Caki2 (cell line): Measurements from ENCODE around the gene TMCO4. TPM values are rescaled to one million over a fixed set of nuclear protein-coding genes. Genes with fewer than 3 reads are reported as not detected.
"Not testable (repeated sequence)": the region's sequence is repeated elsewhere in the genome, so short reads cannot be mapped to it uniquely, and the experiment has no call there.

ENCODE experiments used
- DNase-seq: peaks from one replicate; pipeline ENCODE4 v3.0.0-alpha.2; 2015; ENCODE audit warnings: low read depth
- in situ Hi-C: cut with HindIII; loops from 2 replicates; pipeline ENCODE4 v1.10.0; 2016; ENCODE audit warnings: low sequenced_read_pairs, low pct_unique_long_range_greater_than_20kb, mixed read lengths
- total RNA-seq: library from RNA; depleted of rRNA; stranded (reverse); fragments of >200 nt; shearing (Covaris generic); gene quantifications from 2 replicates; pipeline ENCODE4 v1.2.3, GENCODE V29; 2014; ENCODE audit warnings: low replicate concordance

The TMCO4 gene
- total RNA-seq, 1 experiment from 2014 or later, result 19.3 TPM

DNA sequence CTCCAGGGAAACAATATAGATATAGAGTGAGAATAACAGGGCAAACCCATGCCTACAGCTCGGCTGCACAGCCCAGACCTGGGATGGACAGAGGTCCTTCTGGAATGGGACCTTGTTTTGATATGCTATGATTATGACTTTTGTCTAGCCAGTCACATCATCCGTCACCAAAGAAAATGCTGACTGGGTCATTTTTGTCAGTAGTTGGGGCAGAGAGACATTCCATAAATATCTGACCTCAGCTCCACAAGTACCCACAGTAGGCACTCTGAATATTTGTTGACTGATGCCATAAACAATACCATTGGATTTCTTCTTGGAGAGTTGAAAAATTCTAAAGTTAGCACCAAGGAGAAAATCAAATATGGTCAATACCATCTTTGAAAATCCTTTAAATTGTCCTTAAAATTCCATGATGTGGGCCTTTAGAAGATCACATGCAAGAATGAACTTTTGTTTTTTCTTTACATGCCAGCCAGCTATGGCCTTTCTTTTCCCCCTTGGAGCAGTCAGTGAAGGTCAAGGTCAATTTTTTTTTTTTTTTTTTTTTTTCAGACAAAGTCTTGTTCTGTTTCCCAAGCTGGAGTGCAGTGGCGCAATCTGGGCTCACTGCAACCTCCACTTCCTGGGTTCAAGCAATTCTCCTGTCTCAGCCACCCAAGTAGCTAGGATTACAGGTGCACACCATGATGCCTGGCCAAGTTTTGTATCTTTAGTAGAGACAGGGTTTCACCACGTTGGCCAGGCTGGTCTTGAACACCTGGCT, 7.3 kb downstream of the TMCO4 start:
- DNase-seq, result no peak
- in situ Hi-C loops, result no loop called here

DNA sequence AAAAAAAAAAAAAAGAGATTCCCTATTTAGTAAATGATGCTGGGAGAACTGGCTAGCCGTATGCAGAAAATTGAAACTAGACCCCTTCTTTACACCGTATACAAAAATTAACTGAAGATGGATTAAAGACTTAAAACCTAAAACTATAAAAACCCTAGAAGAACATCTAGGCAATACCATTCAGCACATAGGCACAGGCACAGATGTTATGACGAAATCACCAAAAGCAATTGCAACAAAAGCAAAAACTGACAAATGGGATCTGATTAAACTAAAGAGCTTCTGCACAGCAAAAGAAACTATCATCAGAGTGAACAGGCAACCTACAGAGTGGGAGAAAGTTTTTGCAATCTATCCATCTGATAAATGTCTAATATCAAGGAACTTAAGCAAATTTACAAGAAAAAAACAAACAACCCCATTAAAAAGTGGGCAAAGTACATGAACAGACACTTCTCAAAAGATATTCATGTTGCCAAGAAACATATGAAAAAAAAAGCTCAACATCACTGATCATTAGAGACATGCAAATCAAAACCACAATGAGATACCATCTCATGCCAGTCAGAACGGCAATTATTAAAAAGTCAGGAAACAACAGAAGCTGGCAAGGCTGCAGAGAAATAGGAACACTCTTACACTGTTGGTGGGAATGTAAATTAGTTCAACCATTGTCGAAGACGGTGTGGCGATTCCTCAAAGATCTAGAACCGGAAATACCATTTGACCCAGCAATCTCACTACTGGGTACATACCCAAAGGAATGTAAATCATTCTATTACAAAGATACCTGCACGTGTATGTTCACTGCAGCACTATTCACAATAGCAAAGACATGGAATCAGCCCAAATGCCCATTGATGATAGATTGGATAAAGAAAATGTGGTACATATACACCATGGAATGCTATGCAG, 9.4 kb downstream of the TMCO4 start:
- DNase-seq, in situ Hi-C loops: not testable (repeated sequence)

DNA sequence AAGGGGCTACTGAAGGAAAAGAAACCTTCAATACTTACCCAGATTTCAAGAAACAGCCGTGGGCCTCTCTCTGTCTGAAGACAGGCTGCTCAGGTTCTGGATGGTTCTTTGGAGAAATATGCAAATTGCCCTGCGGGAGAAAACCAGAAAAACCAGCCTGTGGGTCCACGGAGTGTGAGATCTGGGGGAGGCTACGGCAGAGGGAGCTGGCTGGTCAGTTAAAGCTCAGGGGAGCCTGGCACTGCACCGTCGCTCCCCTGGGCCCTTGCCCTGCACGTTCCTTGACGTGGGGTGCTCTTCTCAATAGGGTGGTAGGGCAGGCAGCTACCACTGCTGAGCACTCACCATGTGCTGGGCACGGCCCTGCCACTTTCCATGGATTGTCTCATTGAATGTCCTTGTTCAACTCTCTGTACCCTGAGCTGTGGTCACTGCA, 12.7 kb downstream of the TMCO4 start:
- DNase-seq, result no peak
- in situ Hi-C loops, result no loop called here

DNA sequence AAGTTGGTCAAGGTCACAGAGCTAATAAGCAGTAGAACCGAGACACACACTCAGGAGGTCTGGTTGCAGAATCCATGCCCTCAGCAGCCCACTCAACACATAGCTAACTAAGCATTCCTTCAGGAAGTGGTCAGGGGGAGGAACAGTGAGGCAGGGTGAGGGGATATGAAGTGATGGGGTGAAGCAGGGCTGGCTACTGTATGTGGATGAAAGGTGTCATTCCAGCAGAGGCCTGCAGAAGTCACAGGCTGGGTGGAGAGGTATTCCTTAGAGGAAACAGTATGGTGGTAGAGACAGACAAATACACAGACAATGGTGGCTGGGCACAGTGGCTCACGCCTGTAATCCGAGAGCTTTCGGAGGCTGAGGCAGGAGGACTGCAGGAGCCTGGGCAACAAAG, 14.1 kb downstream of the TMCO4 start:
- in situ Hi-C loops, result no loop called here
- no peak for DNase-seq

DNA sequence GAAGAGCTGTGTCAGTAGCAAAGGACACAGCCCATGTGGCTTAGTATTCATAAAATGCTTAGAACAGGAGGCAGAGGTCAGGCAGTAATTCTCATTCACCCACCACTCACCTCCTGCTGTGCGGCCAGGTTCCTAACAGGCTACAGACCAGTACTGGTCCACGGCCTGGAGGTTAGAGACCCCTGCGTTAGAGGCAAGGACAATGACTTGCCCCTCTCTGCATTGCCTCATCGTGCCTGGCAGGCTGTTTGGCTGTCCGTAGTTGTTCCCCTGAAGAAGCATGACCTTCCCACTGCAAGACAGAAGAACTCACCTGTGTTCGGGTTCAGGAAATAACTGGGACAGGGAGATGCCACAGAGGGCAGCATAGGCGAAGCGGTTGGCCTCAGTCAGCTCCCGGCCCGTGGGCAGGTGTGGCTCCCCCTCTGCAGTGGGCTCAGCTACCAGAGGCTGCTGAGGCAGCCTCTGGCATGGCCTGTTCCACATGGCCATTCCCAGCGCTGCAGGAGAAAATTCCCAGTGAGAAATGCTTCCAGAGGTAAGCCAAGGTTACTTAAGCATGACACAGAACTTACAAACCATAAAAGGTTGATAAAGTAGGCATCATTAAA, 19.3 kb downstream of the TMCO4 start:
- no peak for DNase-seq
- in situ Hi-C loops, result no loop called here

DNA sequence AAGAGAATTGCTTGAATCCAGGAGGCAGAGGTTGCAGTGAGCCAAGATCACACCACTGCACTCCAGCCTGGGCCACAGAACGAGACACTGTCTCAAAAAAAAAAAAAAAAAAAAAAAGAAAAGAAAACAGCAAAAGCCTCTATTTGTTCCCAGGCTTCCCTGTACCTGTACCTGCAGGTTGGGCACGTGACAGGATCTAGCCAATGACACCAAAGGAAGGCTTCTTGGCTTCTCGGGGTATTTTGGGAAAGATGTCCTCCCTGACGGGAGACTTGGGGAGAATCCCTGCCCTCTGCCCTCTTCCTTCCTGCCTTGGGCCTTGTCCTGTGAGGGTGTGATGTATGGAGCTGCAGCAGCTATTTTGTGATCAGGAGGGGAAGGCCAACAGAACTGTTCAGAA, 22.8 kb downstream of the TMCO4 start:
- DNase-seq, result no peak
- in situ Hi-C loops, result no loop called here

DNA sequence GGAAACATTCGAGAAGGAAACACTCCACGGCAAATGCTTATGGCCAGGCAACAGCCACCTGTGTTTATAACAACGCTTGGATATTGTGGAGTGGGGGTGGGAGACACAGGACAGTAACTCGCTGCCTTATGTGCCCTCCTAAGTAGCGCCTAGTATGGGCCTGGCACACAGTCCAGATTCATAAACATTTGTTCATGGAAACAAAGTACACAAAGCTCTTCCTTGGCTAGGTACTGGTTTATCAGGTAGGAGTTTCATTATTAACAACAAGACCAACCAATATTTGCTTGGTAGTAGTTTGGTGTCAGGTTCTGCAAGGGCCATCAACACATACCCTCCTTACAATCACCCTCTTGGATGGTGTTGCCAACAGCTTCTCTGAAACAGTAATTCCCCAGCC, 23.4 kb downstream of the TMCO4 start:
- in situ Hi-C loops, result no loop called here
- DNase-seq, result no peak

DNA sequence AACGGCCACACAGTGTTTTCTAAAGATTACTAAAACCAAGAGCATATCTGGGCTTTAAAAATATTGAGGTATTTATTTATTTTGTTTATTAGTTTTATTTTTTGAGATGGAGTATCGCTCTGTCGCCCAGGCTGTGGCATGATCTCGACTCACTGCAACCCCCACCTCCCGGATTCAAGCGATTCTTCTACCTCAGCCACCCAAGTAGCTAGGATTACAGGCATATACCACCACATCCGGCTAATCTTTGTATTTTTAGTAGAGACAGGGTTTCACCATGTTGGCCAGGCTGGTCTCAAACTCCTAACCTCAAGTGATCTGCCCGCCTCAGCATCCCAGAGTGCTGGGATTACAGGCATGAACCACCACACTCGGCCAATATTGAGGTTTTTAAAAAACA, 23.9 kb downstream of the TMCO4 start:
- DNase-seq, result no peak
- in situ Hi-C loops, result no loop called here

DNA sequence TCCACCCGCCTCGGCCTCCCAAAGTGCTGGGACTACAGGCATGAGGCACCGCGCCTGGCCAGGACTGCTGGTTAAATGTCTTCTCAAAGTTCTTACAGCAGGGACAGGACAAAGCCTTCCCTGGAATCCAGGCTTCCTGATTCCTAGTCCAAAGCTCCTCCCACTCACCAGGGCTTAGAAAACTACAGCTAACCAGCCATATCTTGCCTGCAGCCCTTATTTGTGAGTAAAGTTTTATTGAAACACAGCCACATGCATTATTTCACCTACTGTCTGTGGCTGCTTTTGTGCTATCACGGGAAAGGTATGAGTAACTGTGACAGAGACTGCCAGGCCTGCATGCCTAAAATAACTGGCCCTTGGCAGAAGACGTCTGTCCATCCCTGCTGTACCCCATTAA, 24.4 kb downstream of the TMCO4 start:
- no peak for DNase-seq
- in situ Hi-C loops, result no loop called here

DNA sequence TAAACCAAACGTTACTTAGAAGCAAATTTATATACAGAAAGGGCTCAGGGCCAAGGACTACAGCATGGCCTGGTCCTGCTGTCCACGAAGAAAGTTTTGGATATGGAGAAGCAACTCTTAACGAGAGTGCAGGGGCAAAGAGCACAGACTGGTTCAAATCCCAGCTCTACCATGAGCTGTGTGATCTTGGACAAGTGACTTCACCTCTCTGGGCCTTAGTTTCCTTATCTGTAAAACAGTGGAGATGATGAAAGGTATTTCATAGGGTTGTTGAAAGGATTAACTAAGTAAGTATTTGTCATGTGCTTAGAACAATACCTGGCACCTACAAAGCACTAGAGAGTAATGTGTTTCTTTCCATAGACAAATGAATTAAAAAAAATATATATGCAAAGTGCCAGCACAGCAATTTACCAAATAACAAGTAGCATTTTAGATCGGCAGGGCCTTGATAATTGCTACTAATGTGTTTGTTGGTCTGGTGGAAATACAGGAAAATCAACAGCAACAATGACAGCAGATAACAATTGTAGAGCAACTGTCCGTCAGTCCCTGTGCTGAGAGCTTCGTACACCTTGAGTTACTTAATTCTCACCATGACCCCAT, 25.4 kb downstream of the TMCO4 start:
- in situ Hi-C loops, result no loop called here

DNA sequence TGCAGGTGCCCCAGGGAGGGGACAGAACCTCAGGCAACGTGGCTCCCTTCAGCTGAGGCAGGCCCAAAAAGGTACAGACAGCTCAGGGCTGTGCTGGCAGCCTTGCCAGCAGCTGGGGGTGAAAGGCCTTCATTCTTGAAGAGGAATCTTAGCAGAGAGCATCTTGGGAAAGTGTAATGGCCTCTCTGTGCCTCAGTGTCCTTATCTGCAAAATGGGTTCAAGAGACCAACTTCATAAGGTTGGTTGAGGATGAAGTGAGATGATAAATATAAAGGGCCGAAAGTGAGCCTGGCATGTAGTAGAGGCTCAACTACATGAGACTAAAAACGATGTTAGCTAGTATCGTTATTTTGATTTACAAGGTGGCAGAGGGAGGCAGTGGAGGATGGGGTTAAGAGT, 26.2 kb downstream of the TMCO4 start:
- in situ Hi-C loops, result no loop called here
- DNase-seq, result no peak

More for the DNA sequence above, 25.4 kb downstream of the TMCO4 start:
- DNase-seq, result no peak

DNA sequence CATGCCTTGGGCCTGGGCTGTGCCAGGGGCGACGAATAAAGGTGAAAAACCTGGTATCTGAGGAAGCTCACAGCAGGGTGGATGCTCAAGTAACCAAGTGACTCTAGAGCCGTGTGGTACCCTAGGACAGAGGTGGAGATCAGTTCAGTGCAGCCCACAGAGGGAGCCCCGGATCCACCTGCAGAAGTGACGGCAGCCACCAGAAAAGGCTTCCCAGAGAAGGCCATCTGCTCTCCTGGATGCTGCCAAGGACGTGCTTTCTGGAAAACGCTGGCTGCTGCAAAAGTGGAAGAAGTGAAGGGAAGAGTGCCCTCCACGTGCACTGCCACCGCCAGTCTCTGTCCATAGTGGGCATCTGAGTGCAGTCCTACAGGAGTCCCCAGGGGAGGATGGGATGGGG, 27.7 kb downstream of the TMCO4 start:
- in situ Hi-C loops, result no loop called here

DNA sequence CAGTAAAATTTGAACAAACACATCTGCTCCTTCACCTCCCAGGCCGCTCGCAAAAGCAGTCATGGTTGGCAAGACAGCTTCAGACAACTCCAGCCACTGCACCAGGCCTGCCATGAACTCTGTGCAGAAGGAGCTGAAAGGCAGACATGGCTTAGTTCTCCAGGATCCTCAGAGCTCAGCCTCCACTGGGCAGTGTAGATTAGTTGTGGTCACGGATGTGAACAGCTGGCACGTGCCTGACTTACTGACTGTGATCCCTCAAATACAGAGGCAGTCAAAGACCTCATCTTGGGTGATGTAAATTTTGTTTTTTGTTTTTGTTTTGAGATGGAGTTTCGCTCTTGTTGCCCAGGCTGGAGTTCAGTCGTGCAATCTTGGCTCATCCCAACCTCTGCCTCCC, 28.4 kb downstream of the TMCO4 start:
- in situ Hi-C loops, result no loop called here
- no peak for DNase-seq

More for the DNA sequence above, 27.7 kb downstream of the TMCO4 start:
- DNase-seq, result no peak

DNA sequence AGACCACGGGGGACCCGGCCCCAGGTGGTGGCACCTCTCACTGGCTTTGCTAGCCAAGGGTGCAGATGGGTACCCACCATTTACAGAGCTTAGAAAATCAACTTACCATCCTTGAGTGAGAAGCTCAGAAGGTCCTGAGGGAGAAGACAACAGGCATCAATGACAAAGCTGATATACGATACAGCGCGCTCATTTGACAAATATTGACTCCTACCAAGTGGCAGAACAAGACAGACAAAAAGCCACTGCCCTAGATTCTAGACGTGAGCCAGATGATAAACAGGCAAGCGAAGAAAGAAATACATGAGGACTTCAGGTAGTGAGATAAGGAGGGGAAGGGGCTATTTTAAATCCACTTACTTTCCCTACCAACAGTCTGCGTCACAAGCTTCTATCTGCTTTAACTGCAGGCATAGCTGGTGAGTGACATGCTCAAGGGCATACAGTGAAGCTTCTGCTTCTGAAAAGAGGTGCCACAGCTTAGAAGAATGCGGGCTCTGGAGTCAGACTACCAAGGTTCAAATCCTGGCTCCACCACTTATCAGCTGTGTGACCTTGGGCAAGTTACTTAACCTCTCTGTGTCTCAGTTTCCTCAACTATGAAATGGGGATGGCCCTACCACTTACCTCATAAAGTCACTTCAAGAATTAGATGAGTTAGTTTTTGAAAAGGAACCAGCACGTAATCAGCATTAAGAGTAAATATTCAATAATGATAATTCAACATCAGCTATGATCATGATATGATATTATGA, 29.1 kb downstream of the TMCO4 start:
- no peak for DNase-seq
- in situ Hi-C loops, result no loop called here

DNA sequence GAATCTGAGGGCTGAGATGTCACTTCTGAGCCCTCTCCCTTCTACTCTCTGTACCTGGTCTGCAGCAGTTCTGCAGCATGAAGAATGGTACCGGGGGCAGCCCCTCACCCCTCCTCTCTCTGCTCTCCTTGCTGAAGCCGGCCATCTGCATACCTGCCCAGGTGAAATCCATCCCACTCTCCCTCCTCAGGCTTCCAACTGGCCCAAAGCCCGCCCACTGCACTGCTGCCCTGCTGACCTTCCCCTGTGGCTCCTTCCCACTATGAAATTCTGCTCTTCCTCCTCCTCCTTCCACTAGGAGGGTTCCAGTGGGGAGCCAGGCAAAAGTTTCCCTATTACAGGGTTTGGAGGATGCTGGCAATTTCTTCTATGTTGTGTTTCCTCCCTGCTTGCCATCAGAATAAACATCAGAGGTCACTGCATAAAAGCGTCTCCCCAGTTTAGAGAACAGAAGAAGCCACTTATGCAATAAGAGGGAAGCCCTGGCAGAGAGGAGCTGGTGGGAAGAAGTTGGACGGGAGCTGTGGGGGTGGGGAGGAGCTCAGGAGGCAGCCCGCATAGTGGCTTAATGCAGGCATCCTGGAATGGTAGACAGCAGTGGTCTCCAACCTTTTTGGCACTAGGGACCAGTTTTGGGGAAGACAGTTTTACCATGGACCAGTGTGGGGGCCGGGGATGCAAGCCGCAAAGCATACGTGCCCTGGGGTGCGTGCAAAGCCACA, 30.3 kb downstream of the TMCO4 start:
- in situ Hi-C loops, result no loop called here
- DNase-seq, result no peak

DNA sequence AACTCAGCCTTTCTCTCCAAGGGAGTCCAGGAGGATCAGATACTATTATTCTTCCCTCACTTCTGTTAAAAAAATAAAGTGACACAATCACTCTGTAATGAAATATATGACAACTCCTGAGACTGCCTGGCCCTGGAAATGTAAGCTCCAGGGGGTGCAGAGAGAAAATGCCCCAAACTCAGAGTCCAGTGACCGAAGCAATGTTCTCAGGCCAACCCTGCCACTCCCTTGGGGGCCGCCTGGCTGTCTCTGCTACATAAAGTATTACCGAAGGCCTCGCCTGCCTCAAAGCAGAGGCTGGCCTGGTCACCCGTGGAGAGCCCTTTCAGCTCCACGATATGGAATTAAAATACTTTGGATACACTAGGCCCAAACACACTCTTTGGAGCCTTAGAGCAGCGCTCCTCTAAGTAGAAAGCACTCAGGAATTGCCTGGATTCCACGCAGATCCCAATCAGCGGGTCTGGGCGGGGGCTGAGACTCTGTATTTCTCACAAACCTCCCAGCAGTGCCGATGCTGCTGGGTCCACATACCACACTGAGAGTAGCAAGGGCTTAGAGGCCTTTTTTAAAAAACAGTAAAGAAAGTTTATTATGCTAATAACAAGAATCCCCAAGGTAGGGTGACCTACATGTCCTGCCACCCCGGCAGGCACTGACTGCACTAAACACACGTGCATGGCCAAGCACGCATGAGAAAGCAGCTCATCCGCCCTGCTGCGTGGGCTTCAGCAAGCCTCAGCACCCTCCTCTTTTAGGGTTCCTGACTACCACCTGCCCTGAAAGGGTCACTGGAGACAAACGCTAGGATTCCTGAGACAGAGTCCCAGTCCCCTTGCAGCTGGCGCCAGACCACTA, 31.1 kb downstream of the TMCO4 start:
- DNase-seq, result no peak
- in situ Hi-C loops, result no loop called here

DNA sequence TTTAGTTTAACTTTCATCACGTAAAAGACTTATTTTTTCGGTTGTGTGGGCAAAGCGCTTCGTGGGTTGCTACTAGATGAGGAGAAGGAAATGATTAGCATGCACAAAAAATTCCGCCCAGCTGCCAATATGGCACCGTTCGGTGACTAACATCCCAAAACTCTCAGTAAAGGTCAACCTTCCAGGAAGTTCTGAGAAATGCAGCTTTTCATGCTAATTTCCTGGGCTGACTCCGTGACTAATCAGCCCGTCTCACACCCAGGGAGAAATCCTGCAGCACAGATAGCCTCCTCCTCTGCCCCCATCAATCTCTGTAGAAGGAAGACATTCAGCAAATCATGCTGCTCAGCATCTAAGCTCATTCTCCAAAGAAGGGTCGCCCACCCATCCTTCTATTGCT, 34.1 kb downstream of the TMCO4 start:
- DNase-seq, result peak; percentile 87
- in situ Hi-C loops, result no loop called here
